T1000 (cell line): ENCODE data around the gene HGS.

ENCODE experiments used
- DNase-seq: peaks from one replicate; lab custom pipeline; 2025; ENCODE audit warnings: mixed read lengths; lab: John Stamatoyannopoulos, UW

The HGS gene

DNA sequence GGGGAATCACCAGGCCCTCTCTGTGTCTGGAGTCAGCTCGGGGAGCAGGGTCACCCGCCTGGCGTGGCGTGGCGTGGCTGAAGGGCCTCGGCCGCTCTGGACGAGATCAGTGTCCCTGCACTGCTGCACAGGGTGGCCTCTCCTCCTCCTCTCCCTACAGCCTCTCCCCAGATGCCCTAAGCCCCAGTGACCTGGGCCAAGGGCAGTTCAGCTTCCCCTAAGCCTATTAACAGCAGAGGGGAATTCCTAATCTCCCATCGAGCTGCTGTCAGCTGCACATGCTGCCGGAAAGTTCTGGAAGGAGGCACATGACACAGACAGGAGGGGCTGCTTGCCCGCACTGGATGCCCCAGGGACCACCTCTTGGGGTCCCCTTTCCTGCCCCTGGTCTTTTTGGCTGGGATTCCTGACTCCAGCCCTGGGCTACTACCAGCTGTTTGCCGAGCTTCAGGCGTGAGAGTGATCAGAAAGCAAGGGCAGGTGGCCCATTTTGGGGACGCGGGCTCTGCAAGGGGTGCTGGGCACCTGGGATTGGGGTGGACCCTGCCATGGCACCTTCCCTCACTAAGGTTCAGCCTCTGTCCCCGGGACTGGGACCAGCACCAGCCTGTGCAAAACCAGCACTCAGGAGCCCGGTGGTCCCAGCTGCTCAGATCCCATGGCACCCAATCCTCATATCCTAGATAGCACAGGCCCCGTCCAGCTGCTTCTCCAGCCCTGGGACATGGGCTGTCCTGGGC lies 28.3 kb upstream of the HGS start:
- no peak for DNase-seq

DNA sequence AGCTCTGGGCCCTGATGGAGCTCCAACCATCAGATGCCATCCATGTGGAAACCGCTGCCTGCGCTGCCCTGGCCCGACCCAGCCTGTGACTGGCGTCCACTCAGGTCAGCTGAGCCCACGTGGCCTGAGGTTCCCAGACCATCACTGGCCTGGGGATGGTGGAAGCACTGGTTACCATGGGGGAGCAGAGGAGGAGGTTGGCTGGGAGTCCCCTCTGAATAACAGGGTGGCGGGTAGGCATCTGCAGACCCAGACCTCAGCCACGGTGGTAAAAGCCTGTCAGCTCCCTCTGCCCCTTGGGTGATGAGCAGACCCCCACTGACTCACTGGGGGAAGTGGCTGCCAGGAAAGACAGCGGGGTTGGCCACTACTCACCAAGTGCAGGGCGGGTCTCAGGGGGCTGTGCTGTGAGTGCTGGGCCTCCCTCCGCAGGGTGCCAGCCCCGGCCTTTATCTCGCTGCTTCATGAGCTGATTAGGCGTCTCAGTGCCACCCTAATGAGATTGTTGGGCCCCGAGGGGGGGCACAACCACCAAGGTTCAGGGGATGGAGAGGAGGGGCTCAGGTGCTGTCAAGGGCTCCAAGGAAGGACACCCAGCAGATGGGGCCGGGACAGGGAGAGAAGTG lies 27.6 kb upstream of the HGS start, which contains the start of gene PDE6G:
Gene PDE6G (minus strand): TSS at position 425 of the 626 bp plus-strand sequence. CDS start 3,237 bp downstream, outside the sequence.
- no peak for DNase-seq

DNA sequence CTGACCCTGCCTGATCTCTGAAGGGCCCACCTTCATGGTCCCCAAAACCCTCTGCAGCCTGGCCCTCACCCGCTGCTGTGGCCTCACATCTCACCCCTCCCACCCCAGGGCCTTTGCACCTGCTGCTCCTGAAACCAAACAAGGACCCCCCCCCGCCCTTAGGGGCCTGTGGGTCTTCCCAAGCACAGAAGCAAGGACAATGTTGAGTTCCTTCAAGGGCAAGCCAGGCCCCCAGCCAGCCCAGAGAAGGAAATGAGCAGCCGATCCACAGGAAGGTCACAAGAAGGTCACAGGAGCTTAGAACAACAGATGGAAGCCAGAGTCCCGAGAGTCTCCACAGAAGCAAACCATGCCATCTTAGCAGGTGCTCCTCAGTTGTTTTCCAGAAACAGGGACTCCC lies 27.0 kb upstream of the HGS start:
- DNase-seq, result no peak

DNA sequence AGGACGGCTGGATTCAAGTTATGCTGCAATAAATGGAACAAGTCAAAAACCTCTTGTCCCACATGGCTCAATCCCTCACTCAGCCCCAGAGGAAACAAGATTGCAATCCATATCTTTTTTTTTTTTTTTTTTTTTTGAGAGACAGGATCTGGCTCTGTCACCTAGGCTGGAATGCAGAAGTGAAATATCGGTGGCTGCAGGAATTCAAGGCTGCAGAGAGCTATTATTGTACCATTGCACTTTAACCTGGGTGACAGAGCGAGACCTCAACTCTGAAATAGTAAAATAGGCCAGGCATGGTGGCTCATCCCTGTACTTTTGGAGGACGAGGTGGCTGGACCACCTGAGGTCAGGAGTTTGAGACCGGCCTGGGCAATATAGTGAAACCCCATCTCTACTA lies 24.8 kb upstream of the HGS start:
- no peak for DNase-seq

DNA sequence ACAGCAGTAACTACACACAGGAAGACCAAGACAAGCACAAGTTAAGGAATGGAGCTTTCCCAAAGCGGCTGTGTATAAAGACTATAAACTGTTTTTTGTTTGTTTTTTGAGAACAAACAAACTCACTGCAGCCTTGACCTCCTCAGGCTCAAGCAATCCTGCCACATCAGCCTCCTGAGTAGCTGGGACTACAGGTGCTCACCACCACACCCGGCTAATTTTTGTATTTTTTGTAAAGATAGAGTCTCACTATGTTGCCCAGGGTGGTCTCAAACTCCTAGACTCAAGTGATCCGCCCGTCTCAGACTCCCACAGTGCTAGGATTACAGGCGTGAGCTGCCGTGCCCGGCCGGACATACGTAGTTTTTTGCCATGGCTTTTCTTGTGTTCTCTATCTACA lies 23.4 kb upstream of the HGS start:
- no peak for DNase-seq

DNA sequence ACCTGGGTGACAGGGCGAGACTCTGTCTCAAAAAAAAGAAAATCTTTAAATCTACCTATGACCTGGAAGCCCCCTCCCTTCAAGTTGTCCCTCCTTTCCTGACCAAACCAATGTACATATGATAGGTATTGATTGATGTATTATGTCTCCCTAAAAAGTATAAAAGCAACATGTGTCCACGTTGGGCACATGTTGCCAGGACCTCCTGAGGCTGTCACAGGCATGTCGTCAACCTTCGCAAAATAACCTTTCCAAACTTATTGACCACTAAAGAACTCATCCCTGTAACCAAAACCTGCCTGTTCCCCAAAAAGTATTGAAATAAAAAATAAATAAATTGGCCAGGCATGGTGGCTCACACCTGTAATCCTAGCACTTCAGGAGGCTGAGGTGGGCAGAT lies 21.8 kb upstream of the HGS start:
- no peak for DNase-seq

DNA sequence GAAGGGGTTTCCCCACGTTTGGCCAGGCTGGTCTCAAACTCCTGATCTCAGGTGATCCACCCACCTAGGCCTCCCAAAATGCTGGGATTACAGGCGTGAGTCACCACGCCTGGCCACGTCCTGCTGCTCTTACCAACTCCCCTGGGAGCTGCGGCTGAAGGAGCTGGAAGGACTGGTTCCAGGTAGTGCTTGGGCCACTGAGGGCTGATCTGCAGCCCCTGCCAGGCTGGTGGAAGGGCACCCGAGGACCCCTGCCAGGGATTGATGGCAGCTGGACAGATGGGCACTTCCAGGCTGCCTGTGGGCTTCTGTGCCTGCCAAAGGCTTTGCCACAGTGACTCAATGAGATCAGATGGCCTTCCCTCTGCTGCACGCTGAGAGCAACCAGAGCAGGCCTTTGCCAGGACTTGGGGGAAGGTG lies 19.8 kb upstream of the HGS start:
- no peak for DNase-seq

DNA sequence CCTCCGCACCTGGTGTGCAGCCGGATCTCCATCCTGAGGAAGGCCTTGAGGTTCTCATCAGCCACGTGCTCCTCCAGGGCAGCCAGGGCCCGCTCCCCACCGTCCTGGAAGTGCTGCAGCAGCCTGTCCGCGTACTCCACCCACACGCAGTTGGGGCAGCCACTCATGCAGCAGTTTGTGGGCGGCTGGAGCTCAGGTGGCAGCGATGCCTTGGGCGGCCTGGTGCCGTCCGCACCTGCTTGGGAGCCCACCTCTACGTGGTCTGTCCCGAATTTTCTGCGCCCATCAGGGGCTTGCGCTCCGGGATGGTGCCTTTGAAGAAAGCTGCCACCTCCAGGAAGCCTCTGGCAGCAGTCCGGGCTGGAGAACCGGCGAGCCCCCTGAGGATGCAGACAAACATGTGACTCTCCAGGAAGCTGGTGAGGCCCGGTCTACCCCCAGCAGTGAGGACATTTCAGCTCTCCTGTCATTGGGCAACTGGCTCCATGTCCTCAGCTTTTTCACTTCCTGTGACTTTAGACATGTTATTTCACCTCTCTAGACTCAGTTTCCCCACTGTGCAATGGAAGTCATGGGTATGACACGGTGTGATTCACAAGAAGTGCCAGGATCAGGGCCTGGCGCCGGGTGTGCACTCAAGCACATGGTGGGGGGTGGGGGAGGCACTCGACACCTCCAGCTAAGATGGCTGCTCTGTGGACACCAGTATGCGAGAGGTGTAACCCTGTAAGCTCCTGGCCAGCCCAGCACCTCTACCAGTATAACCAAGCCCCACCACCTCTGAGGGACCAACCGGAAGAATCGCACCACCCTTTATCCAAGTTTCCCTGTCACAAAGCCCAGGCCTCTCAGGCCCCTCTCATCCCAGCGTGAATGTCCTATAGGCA lies 18.4 kb upstream of the HGS start:
- DNase-seq, result no peak

DNA sequence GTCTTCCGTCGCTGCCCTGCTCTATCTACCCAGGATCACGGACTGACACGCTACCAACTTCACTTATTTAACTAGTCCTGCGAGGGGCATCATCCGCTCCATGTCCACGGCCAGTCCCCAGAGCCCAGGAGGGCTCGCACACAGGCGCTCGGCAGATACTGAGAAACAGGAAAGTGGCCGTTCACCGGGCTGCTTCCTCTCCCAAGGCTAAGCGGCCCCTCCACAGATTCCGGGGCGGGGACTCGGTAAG lies 17.8 kb upstream of the HGS start:
- no peak for DNase-seq

DNA sequence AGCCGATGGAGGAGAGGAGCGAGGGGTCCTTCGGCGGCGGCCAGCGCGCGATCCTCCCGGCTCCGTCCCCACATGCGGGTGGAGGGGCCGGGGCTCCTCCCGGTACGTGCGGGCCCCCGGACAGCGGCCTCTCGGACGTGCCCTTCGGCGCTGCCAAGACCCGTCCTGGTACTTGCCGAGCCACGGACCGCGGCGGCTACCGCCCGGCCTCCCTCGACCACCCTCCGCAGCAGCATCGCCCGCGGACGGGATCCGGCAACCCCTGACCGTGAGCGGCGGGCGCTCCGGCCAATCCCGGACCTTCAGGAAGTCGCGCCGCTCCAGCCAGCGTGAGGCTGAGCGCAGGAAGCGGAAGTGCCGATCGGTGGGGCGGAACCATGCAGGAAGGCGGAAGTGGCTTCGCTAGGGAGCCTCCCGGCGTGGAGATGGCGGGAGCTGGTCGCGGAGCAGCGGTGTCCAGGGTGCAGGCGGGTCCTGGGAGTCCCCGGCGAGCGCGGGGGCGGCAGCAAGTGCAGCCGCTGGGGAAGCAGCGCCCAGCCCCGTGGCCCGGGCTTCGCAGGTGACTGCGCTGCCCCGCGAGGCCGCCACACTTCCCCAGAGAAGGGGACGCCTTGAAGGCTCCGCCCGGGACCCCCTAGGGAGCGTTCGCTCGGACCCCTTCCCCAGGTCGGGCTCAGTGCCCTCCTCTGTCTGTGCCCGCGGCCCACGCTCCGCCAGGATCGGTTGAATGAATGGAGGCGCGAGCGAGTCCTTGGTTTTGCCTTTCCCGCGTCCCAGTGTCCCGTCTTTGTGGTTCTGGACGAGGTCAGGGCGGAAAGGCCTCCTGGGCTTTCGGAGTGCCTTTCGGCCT lies 17.2 kb upstream of the HGS start, which contains the start of the genes CCDC137 and OXLD1:
Gene CCDC137 (plus strand): TSS at position 396 of the 850 bp plus-strand sequence. CDS start 30 bp downstream, at position 426.
Gene OXLD1 (minus strand): TSS at position 264 of the 850 bp plus-strand sequence. CDS start 28 bp downstream, at position 236.
- DNase-seq, result peak; percentile 93

DNA sequence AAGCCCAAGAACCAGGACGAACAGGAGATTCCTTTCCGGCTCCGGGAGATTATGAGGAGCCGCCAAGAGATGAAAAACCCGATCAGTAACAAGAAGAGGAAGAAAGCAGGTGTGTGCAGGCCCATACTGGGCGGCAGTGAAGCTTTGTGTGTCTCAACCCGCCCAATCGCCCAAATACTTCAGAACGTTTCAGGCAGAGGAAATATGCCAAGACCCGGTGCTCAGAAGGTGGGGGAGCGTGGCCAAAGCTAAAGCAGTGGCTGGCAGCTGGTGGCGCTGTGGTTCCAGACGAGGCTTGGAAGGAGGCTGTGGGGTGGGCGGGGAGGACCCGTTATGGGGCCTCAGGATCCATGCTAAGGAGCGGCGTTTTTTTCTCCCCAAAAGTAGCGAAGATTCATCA lies 16.1 kb upstream of the HGS start:
- no peak for DNase-seq

DNA sequence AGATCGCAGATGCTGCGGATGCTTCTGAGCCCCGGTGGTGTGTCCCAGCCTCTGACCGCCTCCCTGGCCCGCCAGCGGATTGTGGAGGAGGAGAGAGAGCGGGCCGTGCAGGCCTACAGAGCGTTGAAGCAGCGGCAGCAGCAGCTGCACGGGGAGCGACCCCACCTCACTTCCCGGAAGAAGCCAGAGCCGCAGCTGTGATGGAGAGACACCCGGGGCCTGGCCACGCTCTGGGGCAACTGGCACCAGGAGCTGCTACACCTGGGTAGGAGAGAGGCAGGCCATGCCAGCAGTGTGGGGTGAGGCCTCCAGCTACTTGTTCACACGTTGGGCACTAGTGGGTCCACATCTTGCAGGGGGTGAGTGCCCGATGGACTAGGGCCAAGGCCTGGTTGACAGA lies 11.3 kb upstream of the HGS start:
- no peak for DNase-seq

DNA sequence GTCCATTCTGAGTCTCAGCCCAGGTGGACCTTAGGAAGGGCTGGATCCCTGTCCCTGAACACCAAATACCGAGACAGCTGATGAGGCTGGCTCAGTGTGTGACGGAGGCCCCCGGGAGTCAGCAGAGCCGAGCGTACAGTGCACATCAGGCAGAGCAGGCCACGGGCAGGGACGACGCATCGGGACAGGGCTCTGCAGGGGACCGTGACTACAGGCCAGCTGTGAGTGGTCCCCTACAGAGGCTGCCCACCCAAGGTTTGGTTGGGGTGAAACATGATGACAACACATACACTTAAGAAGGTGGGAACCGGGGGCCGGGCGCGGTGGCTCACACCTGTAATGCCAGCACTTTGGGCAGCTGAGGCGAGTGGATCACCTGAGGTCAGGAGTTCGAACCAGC lies 10.9 kb upstream of the HGS start:
- no peak for DNase-seq

DNA sequence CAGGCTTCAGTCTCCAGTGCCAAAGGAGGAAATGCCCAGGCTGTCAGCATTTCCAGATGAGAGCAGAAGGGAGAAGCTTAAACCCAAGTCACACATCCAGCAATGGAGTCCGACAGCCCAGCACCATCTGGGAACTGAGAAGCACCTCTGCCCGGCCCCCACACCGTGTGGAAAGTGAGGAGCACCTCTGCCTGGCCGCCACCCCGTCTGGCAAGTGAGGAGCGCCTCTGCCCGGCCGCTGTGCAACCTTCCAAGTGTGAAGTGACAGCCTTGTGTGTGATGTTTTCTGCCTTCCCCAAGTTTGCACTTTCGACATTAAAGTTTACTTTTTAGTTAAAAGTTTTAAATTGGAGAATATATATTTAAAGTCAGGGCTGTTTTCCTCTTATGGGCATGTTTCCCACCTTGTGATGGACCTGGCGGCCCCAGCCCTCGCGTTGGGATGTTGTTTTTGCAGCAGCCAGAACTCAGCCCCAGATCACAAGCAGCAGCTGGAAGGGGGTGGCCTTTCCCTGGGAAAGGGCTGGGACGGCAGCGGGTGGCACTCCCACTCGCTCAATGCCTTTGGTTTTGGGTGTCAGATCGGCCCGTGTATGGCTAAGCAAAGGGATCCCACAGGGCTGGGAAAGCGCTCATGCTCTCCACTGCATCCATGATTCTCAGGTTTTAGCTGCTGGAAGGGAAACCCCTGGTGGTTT lies 10.1 kb upstream of the HGS start:
- no peak for DNase-seq

DNA sequence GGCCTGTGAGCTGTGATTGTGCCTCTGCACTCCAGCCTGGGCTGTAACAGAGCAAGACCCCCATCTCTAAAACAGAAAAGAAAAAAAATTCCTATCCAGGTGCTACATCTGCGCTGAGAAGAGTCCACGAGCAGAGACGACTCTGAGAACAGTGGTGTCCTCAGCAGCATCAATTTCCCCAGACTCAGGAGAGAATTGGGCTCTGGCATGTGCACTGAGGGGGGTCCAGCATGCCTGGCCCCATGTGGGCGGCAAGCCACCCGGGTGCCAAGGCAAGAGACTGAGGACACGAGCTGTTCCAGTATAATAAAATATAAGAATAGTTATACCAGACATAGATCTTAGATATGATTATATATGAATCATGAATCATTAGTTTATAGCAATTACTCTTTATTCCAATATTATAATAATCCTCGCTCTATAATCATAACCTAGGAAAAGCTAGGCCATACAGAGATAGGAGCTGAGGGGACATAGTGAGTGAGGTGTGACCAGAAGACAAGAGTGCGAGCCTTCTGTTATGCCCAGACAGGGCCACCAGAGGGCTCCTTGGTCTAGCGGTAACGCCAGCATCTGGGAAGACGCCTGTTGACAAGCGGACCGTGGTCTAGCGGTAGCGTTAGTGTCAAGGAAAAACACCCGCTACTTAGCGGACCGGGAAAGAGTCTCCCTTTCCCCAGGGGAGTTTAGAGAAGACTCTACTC lies 8.1 kb upstream of the HGS start:
- peak; percentile 34 for DNase-seq

DNA sequence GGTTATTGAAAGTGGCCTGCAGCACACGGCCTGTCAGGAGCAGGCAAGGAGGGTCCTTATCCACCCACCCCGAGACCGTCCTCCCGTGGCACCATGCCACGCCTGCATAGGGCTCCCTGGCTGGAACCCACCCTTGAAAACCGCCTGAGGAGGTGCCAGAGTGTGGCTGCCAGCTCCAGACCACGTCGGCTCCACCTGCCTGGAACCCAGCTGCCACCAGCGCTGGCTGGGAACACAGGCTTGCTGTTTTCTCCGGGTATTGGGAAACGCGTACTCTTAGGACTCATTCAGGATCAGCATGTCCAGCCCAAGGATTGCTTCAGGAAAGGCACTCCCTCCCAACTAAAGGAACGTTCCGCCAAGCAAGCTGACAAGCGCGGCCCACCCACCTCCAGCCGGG lies 6.9 kb upstream of the HGS start:
- no peak for DNase-seq

DNA sequence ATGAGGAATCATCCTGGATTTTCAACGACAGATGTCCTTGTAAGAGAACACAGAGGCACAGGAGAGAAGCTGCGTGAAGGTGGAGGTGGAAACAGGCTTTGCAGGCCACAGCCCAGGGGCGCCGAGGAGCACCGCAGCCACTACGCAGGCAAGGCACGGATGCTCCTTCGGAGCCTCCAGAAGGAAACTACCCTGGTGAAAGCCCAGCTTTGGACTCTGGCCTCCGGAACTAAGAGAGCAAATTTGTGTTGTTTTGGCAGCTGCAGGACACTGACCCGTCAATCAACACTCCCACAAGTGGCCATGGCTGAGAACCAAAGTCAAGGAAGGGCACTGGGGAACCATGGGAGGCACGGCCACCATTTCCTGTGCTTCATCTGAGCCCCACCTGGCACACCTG lies 3.7 kb upstream of the HGS start:
- no peak for DNase-seq

DNA sequence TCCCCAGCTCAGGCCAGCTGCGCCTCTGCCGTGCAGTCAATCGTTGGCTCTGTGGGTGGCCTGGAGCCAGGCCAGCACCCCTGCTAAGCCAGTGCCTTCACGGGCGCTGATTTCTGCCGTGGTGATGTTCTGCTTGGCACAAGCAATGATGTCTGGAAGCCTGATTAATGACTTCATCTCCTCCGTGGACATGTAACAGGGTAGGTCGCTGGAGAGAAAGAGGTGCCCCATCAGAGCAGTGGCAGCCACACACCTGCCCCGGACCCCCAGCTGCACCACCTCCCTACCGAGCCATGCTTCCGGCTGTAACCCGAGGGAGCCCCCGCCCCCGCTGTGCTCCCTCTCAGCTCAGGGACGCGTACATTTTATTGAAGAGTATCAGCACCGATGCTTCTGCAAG lies 2.1 kb upstream of the HGS start:
- no peak for DNase-seq

DNA sequence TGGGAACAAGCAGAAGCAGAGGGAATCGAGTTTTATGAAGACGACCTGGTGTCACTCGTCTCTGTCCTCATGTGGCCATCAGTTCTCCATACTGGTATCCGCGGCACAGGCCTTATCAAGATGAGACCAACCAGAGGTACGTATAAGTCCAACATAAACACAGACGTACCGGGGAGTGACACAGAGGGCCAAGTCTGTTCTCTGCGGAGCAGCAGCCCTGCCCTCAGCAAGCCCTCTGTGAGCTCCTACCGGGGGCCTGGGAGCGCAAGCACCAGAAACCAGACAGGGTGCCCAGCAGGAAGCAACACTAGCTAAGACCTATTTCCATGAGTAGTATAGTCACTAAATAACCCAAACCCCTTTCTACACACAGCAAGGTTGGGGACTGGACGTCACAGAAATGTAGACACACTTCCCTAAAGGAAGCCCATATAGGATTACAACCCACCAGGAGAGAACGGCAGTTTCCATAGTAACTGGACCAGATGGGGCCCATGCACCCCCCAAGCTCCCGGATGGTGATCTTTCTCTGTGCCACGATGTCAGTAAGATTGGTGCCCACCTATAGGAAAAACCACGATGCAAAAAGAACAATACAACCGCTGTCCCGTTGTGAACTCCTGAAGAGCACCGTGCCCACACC lies 1.1 kb upstream of the HGS start:
- no peak for DNase-seq

DNA sequence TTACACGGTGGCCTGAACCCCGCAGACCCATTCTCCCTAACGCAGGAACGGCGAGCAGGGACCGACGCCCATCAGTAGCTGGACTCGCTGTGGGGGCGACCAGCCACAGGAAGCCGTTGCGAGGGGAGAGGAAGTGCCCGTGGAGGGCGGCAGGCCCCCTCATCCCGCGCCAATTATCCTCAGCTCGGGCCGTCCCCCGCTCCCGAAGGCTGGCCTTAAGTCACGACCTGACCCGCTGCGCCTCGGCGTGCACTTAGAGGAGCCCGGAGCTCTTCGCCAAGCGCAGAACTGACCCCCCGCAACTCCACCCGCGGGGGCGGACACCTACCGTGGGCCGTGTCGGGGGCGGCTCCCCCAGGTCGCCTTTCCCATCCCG lies 615 bp upstream of the HGS start:
- DNase-seq, result no peak
